GM19324 (cell line): ENCODE results near the gene RPS6KA6.
"Not testable (repeated sequence)": the region's sequence is repeated elsewhere in the genome, so short reads cannot be mapped to it uniquely, and the experiment has no call there.

Source experiments
- ATAC-seq: cut with Tn5 transposase; IDR thresholded peaks from one replicate; pipeline ENCODE4 v1.9.1; 2021; ENCODE audit warnings: mild to moderate bottlenecking, moderate library complexity; ENCODE audit not compliant: unreplicated experiment, low FRiP score

The RPS6KA6 gene

DNA sequence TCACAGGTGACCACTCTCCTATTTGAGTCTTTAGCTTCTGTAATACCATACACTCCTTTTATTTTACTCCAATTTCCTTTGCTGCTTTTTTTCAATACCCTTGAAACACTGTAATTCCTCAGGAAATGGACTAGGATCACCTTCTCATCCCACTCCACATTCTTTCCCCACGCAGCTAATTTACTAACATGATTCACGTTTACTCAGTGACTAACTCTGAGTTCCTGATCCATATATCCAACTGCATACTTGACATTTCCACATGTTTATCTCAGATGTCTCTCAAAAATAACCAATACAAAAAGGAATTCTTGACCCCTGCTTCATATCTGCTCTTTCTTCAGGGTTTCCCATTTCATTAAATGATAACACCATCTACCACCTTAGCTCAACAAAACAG is 19.9 kb downstream of the RPS6KA6 start:
- ATAC-seq: no peak

DNA sequence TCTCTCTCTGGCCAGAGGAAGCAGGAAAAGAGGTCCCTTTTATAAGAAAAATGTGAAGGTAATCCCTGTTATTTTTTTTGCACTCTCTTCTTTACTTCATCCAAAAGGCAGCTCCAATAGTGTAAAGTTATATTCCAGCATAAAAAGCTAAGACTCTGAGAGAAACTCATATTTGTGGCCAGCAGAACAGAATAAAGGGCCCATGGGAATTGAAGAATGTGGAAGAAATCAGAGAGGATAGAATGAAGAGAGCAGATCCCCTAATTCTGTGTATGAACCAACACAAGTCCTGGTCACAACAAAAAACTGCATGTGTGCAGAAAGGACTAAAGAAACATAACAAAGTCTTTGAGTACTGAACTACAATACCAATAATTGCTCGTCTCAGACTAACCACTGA is 22.3 kb downstream of the RPS6KA6 start:
- ATAC-seq: no peak

- no peak for ATAC-seq
Observed at GRCh38 chrX:84162401-84162800, 25.6 kb downstream of the RPS6KA6 start.

- no peak for ATAC-seq
Observed at GRCh38 chrX:84161641-84162040, 26.4 kb downstream of the RPS6KA6 start.

GRCh38 chrX:84160736-84161135 is 27.3 kb downstream of the RPS6KA6 start:
- ATAC-seq: no peak

GRCh38 chrX:84156821-84157220 is 31.2 kb downstream of the RPS6KA6 start:
- no peak for ATAC-seq

- no peak for ATAC-seq
Observed at GRCh38 chrX:84155938-84156337, 32.1 kb downstream of the RPS6KA6 start.

GRCh38 chrX:84153538-84153937 is 34.5 kb downstream of the RPS6KA6 start:
- ATAC-seq: no peak

DNA sequence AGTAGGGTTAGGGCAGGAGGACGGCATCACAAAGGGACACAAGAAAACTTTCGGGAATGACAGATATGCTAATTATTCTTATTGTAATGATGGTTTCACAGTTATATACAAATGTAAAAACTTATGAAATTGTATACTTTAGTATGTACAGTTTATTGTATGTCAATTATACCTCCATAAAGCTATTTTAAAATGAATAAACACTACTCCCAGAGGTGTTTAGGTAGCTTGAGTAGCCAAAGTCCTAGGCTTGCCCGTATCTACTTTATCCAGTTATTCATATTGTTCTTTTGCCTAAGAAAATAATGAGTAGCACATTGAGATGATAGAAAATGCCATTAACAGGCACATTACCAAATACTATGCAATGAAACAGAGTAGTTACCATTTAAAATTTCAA is 43.0 kb downstream of the RPS6KA6 start:
- no peak for ATAC-seq

DNA sequence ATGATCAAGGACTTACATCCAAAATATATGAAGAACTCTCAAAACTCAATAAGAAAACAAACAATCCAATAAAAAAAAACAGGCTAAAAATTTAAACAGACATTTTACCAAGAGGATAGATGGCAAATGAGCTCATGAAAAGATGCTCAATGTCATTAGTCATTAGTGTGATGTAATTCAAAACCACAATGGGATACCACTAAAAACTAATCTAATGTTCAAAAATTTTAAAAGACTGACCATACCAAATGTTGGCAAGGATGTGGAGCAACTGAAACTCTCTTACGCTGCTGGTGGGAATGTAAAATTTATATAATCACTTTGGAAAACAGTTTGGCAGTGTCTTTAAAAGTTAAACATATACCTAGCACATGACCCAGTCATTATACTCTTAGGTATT is 43.7 kb downstream of the RPS6KA6 start:
- no peak for ATAC-seq

DNA sequence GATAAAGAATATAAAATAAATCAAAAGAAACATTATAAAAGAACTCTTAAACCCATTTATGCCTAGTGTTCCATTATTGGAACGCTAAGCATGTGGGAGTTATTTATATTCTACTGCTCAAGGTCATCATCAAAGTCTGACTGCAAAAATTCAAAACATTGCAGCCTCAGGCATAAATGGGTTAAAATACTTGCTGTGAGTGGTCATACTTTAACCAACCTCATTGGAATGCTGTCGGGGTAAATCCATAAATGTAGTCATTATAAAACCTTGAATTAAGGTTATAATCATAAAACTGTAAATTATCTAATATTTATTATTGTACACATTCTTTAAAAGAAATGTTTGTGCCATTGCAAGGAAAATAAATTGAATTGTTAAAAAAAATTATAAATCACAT is 55.0 kb downstream of the RPS6KA6 start:
- ATAC-seq: no peak

DNA sequence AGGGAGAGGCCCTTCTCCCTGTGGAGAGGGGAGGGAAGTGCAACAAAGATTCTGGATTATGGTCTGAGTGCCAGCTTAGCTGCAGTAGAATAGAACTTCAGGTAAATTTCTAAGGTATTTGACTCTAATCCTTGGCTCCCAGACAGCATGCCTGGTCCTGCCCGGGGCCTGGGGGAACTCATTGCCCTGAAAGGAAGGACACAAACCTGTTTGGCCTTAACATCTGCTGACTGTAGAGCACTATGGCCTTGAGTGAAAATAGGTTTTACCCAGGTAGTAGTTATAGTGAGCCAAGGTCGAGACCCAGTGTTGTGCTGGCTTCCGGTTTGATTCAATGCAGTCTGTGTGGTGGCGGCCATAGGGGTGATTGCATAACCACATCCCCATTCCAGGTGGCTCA is 64.4 kb downstream of the RPS6KA6 start:
- ATAC-seq: no peak

- no peak for ATAC-seq
Observed at GRCh38 chrX:84118769-84119168, 69.2 kb downstream of the RPS6KA6 start.

DNA sequence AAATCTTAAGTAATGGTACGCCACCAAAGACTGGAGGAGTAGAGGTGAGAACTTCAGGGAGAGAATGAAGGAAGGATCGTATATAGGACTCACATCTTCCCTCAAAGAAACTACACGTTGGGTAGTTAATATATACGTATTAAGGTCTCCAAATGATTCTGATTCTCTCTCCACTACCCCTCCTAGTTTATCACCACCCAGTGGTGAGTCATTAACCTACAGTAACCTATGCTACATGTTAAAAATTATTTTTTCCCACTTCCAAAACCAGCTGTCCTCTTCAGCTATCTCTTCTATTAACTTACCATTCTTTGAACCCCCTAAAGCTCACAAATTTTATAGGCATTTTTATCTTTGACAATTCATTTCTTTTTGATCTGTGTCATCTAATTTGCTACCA is 69.7 kb downstream of the RPS6KA6 start:
- ATAC-seq: no peak

DNA sequence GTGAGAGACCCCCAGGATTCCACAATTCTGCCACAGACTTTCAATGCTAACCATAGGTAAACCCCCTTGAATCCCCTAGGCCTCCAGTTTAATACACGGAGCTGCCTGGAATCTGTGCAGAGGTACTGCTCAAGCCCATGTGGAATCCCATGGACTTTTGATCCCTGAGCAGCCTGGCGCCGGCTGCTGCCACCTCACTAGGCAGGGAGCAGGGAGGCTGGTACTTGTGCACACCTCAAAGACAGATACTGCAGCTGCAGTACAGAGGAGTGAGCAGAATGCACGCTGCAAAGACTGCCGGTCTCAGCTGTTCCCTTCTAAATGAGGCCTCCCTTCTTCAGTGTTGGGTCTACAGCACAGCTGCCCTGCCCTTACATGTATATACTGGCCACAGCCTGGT is 79.4 kb downstream of the RPS6KA6 start:
- no peak for ATAC-seq

GRCh38 chrX:84099120-84099519 is 88.9 kb downstream of the RPS6KA6 start:
- ATAC-seq: no peak

GRCh38 chrX:84079479-84080197 is 108.4 kb downstream of the RPS6KA6 start:
- not testable (repeated sequence) for ATAC-seq

DNA sequence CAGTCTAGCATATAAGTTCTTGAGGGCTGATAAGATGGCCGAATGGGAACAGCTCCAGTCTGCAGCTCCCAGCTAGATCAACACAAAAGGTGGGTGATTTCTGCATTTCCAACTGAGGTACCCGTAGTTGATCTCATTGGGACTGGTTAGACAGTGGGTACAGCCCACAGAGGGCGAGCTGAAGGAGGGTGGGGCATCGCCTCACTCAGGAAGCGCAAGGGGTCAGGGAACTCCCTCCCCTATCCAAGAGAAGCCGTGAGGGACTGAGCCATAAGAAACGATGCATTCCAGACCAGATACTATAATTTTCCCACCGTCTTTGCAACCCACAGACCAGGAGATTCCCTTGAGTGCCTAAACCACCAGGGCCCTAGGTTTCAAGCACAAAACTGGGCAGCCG is 109.0 kb downstream of the RPS6KA6 start:
- ATAC-seq: no peak

DNA sequence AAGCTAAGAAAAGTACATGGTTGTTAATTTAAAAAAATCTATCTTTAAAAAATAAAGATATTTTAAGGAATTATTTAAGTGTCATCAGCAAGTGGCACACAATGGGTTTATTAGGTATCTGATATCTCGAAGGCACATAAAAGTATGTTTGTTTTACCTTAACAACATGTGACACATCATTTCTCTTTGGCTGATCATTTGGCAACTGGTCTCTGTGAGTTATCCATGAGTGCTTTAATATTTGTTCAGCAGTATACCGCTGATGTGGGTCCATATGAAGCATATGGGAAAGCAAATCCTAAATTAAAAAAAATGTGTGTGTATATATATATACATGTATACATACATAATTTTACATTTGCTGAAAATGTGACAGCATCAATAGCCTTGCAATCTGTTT is 123.2 kb downstream of the RPS6KA6 start:
- no peak for ATAC-seq

- ATAC-seq: no peak
Observed at GRCh38 chrX:84064164-84064563, 123.8 kb downstream of the RPS6KA6 start.

- ATAC-seq: no peak
Observed at GRCh38 chrX:84047339-84047738, 140.7 kb downstream of the RPS6KA6 start.

GRCh38 chrX:84046403-84046984 is 141.5 kb downstream of the RPS6KA6 start:
- ATAC-seq: no peak
